K562 (cell line): ENCODE results near the gene NDC1.

Experiments
- ATF2 ChIP-seq: sonication (generic); formaldehyde crosslinking; IDR thresholded peaks from 2 replicates; pipeline ENCODE4 v1.8.1; 2022; ENCODE audit warnings: missing genetic modification reagents
- BCLAF1 ChIP-seq, 2 experiments: fragments of 450-650 bp in 1 of 2; IDR thresholded peaks; 2 replicates each; pipeline ENCODE4 v1.6.1; 2011 to 2017; ENCODE audit warnings: low read depth in 2 of 2, antibody characterized with exemption in 1 of 2, borderline replicate concordance in 1 of 2, low read length in 1 of 2, mild to moderate bottlenecking in 1 of 2, mixed read lengths in 1 of 2; ENCODE audit not compliant: control insufficient read depth in 1 of 2
- E2F6 ChIP-seq, 2 experiments: IDR thresholded peaks; 2 replicates each; pipeline ENCODE4 v1.6.1; 2011; ENCODE audit warnings: borderline replicate concordance in 1 of 2, control low read depth in 1 of 2, low read depth in 1 of 2, low read length in 1 of 2, mild to moderate bottlenecking in 1 of 2, mixed read lengths in 1 of 2, moderate library complexity in 1 of 2; ENCODE audit not compliant: insufficient read depth in 1 of 2, insufficient read length in 1 of 2, poor library complexity in 1 of 2, severe bottlenecking in 1 of 2; ENCODE audit errors: extremely low read depth in 1 of 2
- EZH2 ChIP-seq: IDR thresholded peaks from 2 replicates; pipeline ENCODE4 v1.6.1; 2012; ENCODE audit warnings: low read depth, mild to moderate bottlenecking, inconsistent platforms, low read length, borderline replicate concordance
- HMG20A ChIP-seq: fragments of 450-650 bp; formaldehyde crosslinking; conservative IDR thresholded peaks from 2 replicates; pipeline ENCODE4 v1.4.0; 2020; ENCODE audit warnings: mild to moderate bottlenecking, mixed read lengths
- MCM3 ChIP-seq: fragments of 450-650 bp; IDR thresholded peaks from 2 replicates; pipeline ENCODE4 v1.6.1; 2016
- TAL1 ChIP-seq: fragments of 450-650 bp; IDR thresholded peaks from 2 replicates; pipeline ENCODE4 v1.6.1; 2016; ENCODE audit warnings: mild to moderate bottlenecking
- U2AF2 ChIP-seq: fragments of 200-400 bp; formaldehyde crosslinking; optimal IDR thresholded peaks from 2 replicates; pipeline ENCODE3; 2017; ENCODE audit warnings: low read depth, mild to moderate bottlenecking, low read length
- WHSC1 ChIP-seq: IDR thresholded peaks from one replicate; pipeline ENCODE4 v1.6.1; 2012; ENCODE audit warnings: low read length, control low read depth, inconsistent platforms
- ZNF224 ChIP-seq: sonication (generic); formaldehyde crosslinking; IDR thresholded peaks from 2 replicates; pipeline ENCODE4 v1.8.0; 2022; ENCODE audit warnings: mild to moderate bottlenecking, missing genetic modification reagents
- ZNF57 ChIP-seq: fragments of 450-650 bp; formaldehyde crosslinking; IDR thresholded peaks from 2 replicates; pipeline ENCODE4 v1.4.0; 2020; ENCODE audit warnings: mild to moderate bottlenecking, moderate library complexity
- ZNF740 ChIP-seq, 3 experiments: fragments of 200-800 bp in 1 of 3; sonication (Bioruptor generic) in 1 of 3; sonication (generic) in 1 of 3; formaldehyde crosslinking in 1 of 3; IDR thresholded peaks; 2 replicates each; pipeline versions ENCODE4 v1.6.1 to v1.8.0; 2016 to 2022; ENCODE audit warnings: mild to moderate bottlenecking in 2 of 3, missing compliant biosample characterization in 2 of 3, missing genetic modification characterization in 2 of 3, missing genetic modification reagents in 1 of 3

- TF ChIP-seq ATF2 (CRISPR knock-in tag) (no peak), TAL1 (no peak), HMG20A (CRISPR knock-in tag) (no peak), ZNF57 (CRISPR knock-in tag) (no peak), U2AF2 (no peak), WHSC1 (no peak), E2F6 (IDR thresholded peaks at IDR 0.05; ENCODE audit: borderline replicate concordance in 1 of 2, extremely low read depth in 1 of 2, insufficient read depth in 1 of 2, insufficient read length in 1 of 2, low read depth in 1 of 2, low read length in 1 of 2, poor library complexity in 1 of 2, severe bottlenecking in 1 of 2) (no peak), ZNF224 (CRISPR knock-in tag) (no peak), EZH2 (no peak), ZNF740 (CRISPR knock-in tag; IDR thresholded peaks at IDR 0.05) (no peak), ZNF740 (tag; IDR thresholded peaks at IDR 0.05) (no peak), MCM3 (no peak), BCLAF1 (IDR thresholded peaks at IDR 0.05; ENCODE audit: borderline replicate concordance in 1 of 2, control insufficient read depth in 1 of 2, low read depth in 2 of 2, low read length in 1 of 2) (no peak)
Measured at GRCh38 chr1:53869454-53870117, 31.5 kb upstream of the NDC1 start.
